ENCODE data around the gene CEBPZ. TPM values are rescaled to one million over a fixed set of nuclear protein-coding genes. Genes with fewer than 3 reads are reported as not detected.
A peak's percentile ranks its signal among the peaks of the same experiment; 100 is the strongest.
"Not testable (repeated sequence)": the region's sequence is repeated elsewhere in the genome, so short reads cannot be mapped to it uniquely, and the experiment has no call there.

Gene CEBPZ
- total RNA-seq, 1 donor: 64.3 TPM

DNA sequence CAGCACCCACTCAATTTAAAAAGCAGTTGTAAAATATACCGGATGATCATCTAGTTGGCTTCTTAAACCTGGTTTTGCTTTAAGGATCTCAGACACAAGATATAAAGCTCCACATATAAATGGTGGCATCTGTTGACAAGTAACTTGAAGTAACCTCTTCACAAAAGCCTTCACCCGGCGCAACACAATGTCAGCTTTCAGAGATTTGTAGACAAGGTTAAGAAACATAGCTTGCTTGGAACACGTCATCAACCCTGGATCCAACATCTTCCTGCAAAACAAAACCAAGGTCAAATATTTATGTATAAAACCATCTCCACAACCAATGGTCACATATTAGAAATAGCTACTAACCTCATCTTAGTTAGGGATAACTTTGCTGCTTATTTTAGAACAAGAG is 8.3 kb downstream of the CEBPZ start:
- TF ChIP-seq, protein P1, sequence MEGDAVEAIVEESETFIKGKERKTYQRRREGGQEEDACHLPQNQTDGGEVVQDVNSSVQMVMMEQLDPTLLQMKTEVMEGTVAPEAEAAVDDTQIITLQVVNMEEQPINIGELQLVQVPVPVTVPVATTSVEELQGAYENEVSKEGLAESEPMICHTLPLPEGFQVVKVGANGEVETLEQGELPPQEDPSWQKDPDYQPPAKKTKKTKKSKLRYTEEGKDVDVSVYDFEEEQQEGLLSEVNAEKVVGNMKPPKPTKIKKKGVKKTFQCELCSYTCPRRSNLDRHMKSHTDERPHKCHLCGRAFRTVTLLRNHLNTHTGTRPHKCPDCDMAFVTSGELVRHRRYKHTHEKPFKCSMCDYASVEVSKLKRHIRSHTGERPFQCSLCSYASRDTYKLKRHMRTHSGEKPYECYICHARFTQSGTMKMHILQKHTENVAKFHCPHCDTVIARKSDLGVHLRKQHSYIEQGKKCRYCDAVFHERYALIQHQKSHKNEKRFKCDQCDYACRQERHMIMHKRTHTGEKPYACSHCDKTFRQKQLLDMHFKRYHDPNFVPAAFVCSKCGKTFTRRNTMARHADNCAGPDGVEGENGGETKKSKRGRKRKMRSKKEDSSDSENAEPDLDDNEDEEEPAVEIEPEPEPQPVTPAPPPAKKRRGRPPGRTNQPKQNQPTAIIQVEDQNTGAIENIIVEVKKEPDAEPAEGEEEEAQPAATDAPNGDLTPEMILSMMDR (IDR thresholded peaks at IDR 0.05; ENCODE audit: insufficient read depth, low read length): no peak
- H3K4me3 ChIP-seq (ENCODE audit: low read depth, low read length): no peak overlapping the region

GRCh38 chr2:37219046-37219445 is 12.3 kb downstream of the CEBPZ start:
- H3K4me3 ChIP-seq (ENCODE audit: low read depth, low read length): no peak overlapping the region
- DNase-seq (ENCODE audit: low read depth): no peak
- TF ChIP-seq, protein P1 (IDR thresholded peaks at IDR 0.05; ENCODE audit: insufficient read depth, low read length): no peak

More for the DNA sequence above, 8.3 kb downstream of the CEBPZ start:
- no peak for DNase-seq (ENCODE audit: low read depth)

DNA sequence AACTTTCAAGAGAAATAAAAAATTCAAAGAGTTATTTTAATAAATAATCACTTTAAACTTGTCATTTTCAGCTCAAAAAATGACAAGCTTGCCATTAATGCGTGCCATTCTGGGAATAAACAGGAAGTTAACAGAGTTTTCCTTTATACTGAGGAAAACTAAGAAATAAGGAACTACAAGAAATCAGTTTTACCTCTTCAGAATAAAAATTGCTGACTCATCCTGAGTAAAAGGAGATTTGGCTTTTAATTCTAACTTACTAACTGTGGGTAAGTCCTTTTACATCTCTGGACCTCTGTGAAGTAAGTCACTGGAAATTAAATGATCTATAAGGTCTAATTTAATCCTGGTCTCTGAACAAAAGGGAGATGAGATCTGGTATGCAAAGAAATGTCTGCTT is 16.1 kb downstream of the CEBPZ start:
- DNase-seq (ENCODE audit: low read depth): peak; percentile 39
- TF ChIP-seq, protein P1 (IDR thresholded peaks at IDR 0.05; ENCODE audit: insufficient read depth, low read length): no peak
- no peak overlapping the region for H3K4me3 ChIP-seq (ENCODE audit: low read depth, low read length)

- no peak for DNase-seq (ENCODE audit: low read depth)
- no peak overlapping the region for H3K4me3 ChIP-seq (ENCODE audit: low read depth, low read length)
- TF ChIP-seq, protein P1 (IDR thresholded peaks at IDR 0.05; ENCODE audit: insufficient read depth, low read length): no peak
Observed at GRCh38 chr2:37211939-37212338, 19.5 kb downstream of the CEBPZ start.

GRCh38 chr2:37211212-37211611 is 20.2 kb downstream of the CEBPZ start:
- no peak overlapping the region for H3K4me3 ChIP-seq (ENCODE audit: low read depth, low read length)
- no peak for DNase-seq (ENCODE audit: low read depth)
- TF ChIP-seq, protein P1 (IDR thresholded peaks at IDR 0.05; ENCODE audit: insufficient read depth, low read length): no peak

- not testable (repeated sequence) for DNase-seq (ENCODE audit: low read depth)
Observed at GRCh38 chr2:37206760-37207159, 24.6 kb downstream of the CEBPZ start.

GRCh38 chr2:37205689-37206341 is 25.6 kb downstream of the CEBPZ start:
- DNase-seq (ENCODE audit: low read depth): no peak
- TF ChIP-seq, protein P1 (IDR thresholded peaks at IDR 0.05; ENCODE audit: insufficient read depth, low read length): no peak
- no peak overlapping the region for H3K4me3 ChIP-seq (ENCODE audit: low read depth, low read length)

More at GRCh38 chr2:37206760-37207159, 24.6 kb downstream of the CEBPZ start:
- not testable (repeated sequence) for H3K4me3 ChIP-seq (ENCODE audit: low read depth, low read length)

DNA sequence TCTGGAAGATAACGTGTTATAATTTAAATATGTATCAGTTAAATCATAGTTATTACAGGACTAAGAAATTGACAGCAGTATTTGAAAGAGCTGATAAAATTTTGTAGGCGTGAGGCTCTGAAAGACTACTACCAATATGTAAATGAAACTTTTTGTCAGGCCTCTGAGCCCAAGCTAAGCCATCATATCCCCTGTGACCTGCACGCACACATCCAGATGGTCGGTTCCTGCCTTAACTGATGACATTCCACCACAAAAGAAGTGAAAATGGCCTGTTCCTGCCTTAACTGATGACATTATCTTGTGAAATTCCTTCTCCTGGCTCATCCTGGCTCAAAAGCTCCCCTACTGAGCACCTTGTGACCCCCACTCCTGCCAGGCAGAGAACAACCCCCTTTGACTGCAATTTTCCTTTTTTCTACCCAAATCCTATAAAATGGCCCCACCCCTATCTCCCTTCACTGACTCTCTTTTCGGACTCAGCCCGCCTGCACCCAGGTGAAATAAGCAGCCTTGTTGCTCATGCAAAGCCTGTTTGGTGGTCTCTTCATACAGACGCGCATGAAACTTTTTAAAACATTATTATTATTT is 26.2 kb downstream of the CEBPZ start:
- not testable (repeated sequence) for DNase-seq (ENCODE audit: low read depth); H3K4me3 ChIP-seq (ENCODE audit: low read depth, low read length)
